Measurements from ENCODE around the gene KRT6C. TPM values are rescaled to one million over a fixed set of nuclear protein-coding genes. Genes with fewer than 3 reads are reported as not detected.

Gene KRT6C
- total and polyA plus RNA-seq, 2 donors from 2014 or later, result not detected

- no peak overlapping the region for H3K4me3 ChIP-seq (ENCODE audit: low read length in 3 of 3)
- H3K4me1 ChIP-seq (ENCODE audit: control insufficient read depth in 2 of 3, insufficient read depth in 2 of 3, low read depth in 1 of 3, low read length in 3 of 3), result no peaks in the 10 kb centered on the region
- TF ChIP-seq CTCF (IDR thresholded peaks at IDR 0.05; ENCODE audit: borderline replicate concordance, extremely low read depth, insufficient read depth), result no peak
- DNase-seq (no peak), FAIRE-seq (no peak)
- no peak overlapping the region for H3K27ac ChIP-seq (ENCODE audit: low read depth in 2 of 2, low read length in 2 of 2)
- no peaks in the 10 kb centered on the region for H3K27me3 ChIP-seq (ENCODE audit: control insufficient read depth, insufficient read depth, low read length)
- intact Hi-C loops (cut with DNase I), result no loop called here
- H3K36me3 ChIP-seq (ENCODE audit: control insufficient read depth in 2 of 3, insufficient read depth in 3 of 3, low read length in 3 of 3), result no peaks in the 10 kb centered on the region
- H3K9me3 ChIP-seq (ENCODE audit: control insufficient read depth in 2 of 3, insufficient read depth in 1 of 3, low read length in 3 of 3), result no peaks in the 10 kb centered on the region
- H3K9ac ChIP-seq (ENCODE audit: low read length in 3 of 3), result no peak overlapping the region
Observed at GRCh38 chr12:52446367-52447045, 27.1 kb downstream of the KRT6C start.

GRCh38 chr12:52445876-52446275, 27.7 kb downstream of the KRT6C start:
- no peak overlapping the region for H3K9ac ChIP-seq (ENCODE audit: low read length in 3 of 3)
- DNase-seq (no peak), FAIRE-seq (no peak)
- H3K4me3 ChIP-seq (ENCODE audit: low read length in 3 of 3), result no peak overlapping the region
- intact Hi-C loops (cut with DNase I), result no loop called here
- H3K27ac ChIP-seq (ENCODE audit: low read depth in 2 of 2, low read length in 2 of 2), result no peak overlapping the region
- H3K4me1 ChIP-seq (ENCODE audit: control insufficient read depth in 2 of 3, insufficient read depth in 2 of 3, low read depth in 1 of 3, low read length in 3 of 3), result no peaks in the 10 kb centered on the region
- no peaks in the 10 kb centered on the region for H3K27me3 ChIP-seq (ENCODE audit: control insufficient read depth, insufficient read depth, low read length)
- H3K36me3 ChIP-seq (ENCODE audit: control insufficient read depth in 2 of 3, insufficient read depth in 3 of 3, low read length in 3 of 3), result no peaks in the 10 kb centered on the region
- no peak for TF ChIP-seq CTCF (IDR thresholded peaks at IDR 0.05; ENCODE audit: borderline replicate concordance, extremely low read depth, insufficient read depth)
- no peaks in the 10 kb centered on the region for H3K9me3 ChIP-seq (ENCODE audit: control insufficient read depth in 2 of 3, insufficient read depth in 1 of 3, low read length in 3 of 3)

- no peak for DNase-seq
- Histone ChIP-seq H3K27me3 (ENCODE audit: control insufficient read depth, insufficient read depth, low read length) (no peaks in the 10 kb centered on the region), H3K4me1 (ENCODE audit: control insufficient read depth in 2 of 3, insufficient read depth in 2 of 3, low read depth in 1 of 3, low read length in 3 of 3) (no peaks in the 10 kb centered on the region), H3K36me3 (ENCODE audit: control insufficient read depth in 2 of 3, insufficient read depth in 3 of 3, low read length in 3 of 3) (no peaks in the 10 kb centered on the region), H3K9me3 (ENCODE audit: control insufficient read depth in 2 of 3, insufficient read depth in 1 of 3, low read length in 3 of 3) (no peaks in the 10 kb centered on the region), H3K27ac (ENCODE audit: low read depth in 2 of 2, low read length in 2 of 2) (no peak overlapping the region), H3K9ac (ENCODE audit: low read length in 3 of 3) (no peak overlapping the region), H3K4me3 (ENCODE audit: low read length in 3 of 3) (no peak overlapping the region)
- no peak for FAIRE-seq
- intact Hi-C loops (cut with DNase I), result no loop called here
- TF ChIP-seq CTCF (IDR thresholded peaks at IDR 0.05; ENCODE audit: borderline replicate concordance, extremely low read depth, insufficient read depth), result no peak
Observed at GRCh38 chr12:52444647-52445595, 28.7 kb downstream of the KRT6C start.

Measured in kidney (tissue), 14 donors.